Activated naive CD4-positive, alpha-beta T cell treated with anti-CD3 and anti-CD28 coated beads, Interleukin-2, amount 50 U/mL, for 72 hours (primary cell): Measurements from ENCODE around the gene VAV2. TPM values are rescaled to one million over a fixed set of nuclear protein-coding genes. Genes with fewer than 3 reads are reported as not detected.
A peak's percentile ranks its signal among the peaks of the same experiment; 100 is the strongest.

Experiments used
- ATAC-seq, 2 donors: fragments of 150-1000 bp; cut with Tn5 transposase; 2 replicates each; pipeline ENCODE4 v1.10.0; 2021; ENCODE audit warnings: mild to moderate bottlenecking in 2 of 2, moderate library complexity in 2 of 2
- DNase-seq, 2 donors: peaks; one replicate each; pipeline ENCODE4 v3.0.0; 2021 to 2022; ENCODE audit warnings: low spot score in 2 of 2
- H3K27ac Mint-ChIP-seq, 2 donors: one replicate each; pipeline ENCODE4 v1.8.0; 2022; ENCODE audit warnings: mild to moderate bottlenecking in 2 of 2, mixed read lengths in 2 of 2
- H3K36me3 Mint-ChIP-seq, 2 donors: one replicate each; pipeline ENCODE4 v1.8.0; 2022; ENCODE audit warnings: mixed read lengths in 2 of 2
- H3K9me3 Mint-ChIP-seq, 2 donors: one replicate each; pipeline ENCODE4 v1.8.0; 2022; ENCODE audit warnings: mixed read lengths in 2 of 2
- total RNA-seq, 2 donors: library from RNA; stranded (reverse); gene quantifications; one replicate each; pipeline ENCODE4 v1.2.3, GENCODE V29; 2022

Gene VAV2
- total RNA-seq, 2 donors from 2014 or later: 7.5 to 9.1 TPM

DNA sequence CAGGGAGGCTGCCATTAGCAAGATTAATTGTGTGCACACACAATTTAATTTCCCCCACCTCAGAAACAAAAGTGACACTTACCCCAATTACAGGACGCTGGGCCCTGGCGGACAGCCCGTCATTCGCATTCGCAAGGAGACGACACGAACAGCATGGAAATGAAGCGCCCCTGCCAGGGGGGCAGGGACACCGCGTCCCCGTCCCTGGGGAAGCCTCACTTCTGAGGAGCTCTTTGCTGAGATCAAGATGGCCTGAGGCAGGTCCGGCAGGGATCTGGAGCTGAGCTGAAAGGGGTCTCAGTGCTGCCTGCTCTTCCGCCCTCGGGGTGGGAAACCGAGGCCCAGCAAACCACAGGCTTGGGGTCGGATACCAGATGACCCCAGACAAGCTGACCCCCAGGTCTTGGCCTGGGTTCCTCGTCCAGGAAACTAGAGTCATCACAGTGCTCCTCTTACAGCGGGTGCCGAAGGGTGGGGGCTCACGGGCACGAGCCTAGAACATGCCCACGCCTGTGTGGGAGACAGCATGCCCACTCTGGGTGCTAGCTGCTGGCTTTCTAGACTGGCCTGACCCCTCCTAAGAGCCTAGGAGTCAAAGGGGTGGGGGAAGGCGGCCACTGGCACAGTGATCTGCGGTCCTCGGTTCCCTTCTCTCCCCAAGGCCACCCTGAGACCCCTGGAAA lies 103.2 kb downstream of the VAV2 start:
- Mint-ChIP-seq H3K36me3 (no peaks in the 10 kb centered on the region), H3K9me3 (no peaks in the 10 kb centered on the region), H3K27ac (peak overlapping the region in 1 of 2 donors; percentile 59)
- DNase-seq: no peak
- ATAC-seq: no peak

DNA sequence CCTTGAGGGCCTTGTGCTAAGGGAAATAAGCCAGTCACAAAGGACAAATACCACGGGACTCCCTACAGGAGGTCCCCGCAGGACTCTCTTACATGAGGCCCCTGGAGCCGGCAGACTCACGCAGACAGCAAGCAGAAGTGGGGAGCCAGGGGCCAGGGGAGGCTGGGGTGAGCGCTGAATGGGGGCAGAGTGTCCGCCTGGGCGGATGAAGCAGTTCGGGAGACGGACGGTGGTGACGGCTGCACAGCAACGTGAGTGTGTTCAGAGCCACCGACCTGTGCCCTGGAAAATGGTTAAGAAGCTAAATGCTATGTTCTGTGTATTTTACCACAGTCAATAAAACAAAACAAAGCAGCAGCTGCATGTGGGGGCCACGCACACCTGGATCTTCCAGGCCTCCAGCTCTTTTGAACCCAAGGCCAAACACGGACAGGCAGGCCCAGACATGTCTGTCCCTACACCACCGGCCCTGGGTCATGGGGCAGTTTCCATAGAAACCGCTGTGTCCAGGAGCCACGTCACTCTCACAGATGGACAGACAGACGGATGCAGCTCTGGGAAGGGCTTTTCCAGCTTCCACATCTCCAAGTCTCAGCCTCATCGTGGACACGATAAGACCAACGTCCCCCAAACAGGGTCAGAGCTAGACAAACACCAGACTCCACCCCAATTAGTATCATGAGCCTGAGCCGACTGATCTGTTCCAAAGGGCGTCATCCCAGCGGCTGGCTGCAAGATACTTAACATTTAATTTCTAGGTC lies 103.9 kb downstream of the VAV2 start:
- DNase-seq (no peak), ATAC-seq (no peak)
- no peaks in the 10 kb centered on the region for H3K36me3 Mint-ChIP-seq
- peak overlapping the region in 1 of 2 donors; percentile 59 for H3K27ac Mint-ChIP-seq
- H3K9me3 Mint-ChIP-seq: no peaks in the 10 kb centered on the region

DNA sequence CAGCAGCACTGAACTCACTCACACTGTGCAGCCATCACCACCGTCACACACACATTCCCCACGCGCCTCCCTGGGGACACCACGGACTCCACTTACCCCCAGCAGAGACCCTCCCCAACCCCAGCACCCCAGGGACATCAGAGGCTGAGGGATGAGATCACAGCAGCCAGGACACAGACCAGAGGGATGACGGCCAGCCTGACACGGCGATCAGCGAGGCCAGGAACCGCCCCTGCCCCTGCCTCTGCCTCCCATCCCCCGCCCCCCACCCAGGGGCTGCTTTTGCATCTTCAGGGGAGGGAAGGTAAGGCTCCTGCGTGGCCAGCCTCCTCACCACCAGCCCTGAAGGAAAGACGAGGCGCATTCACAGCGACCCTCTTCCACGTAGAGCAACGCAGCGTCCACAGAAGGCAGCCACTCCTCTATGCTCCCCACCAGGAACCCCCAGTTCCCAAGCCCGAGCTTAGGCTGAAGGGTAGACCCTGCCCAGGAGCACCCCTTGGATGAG lies 104.5 kb downstream of the VAV2 start:
- ATAC-seq: no peak
- DNase-seq: no peak
- H3K36me3 Mint-ChIP-seq: no peaks in the 10 kb centered on the region
- peak overlapping the region in 1 of 2 donors; percentile 59 for H3K27ac Mint-ChIP-seq
- no peaks in the 10 kb centered on the region for H3K9me3 Mint-ChIP-seq

DNA sequence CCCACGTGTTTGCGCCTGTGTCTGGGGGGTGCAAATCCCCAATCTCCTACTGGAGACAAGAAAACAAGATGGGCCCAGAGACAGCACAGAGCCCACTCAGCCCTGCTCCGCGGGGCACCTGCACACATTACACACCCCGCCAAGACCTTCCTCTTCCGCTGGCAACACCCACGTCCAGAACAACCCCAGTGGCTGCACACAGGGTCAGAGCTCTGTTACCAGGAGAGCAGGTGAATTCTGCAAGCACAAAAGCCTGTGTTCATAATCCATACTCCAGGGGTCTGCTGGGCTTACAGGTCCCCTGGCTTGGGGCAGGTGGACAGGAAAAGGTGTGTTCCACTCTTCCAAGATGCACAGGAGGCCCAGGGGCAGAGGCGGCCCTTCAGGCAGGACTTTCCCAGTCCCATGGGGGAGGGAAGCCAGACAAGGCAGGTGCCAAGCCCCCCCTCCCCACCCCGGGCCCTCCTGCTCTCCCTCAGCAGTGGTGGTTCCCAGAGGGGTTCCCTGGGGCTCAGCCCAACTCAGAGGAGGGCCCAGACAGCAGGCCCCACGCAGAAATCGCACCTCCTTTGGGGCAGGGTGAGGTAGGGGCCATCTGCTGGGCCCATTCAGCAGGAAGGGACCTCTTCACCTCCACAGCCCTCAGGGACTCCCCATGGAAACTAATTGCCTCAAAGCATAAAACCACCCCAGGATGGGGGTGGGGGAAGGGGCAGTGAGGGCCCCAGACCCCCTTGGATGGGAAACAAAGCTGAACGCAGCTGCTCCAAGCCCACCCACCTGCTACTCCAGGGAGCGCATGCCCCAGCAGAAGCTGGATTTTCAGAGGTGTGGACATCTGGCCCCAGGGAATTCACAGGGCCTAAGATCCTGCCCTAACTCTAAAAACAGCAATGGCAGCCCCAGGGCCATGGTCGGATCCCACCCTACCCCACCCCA lies 105.3 kb downstream of the VAV2 start:
- H3K36me3 Mint-ChIP-seq: no peaks in the 10 kb centered on the region
- no peak overlapping the region for H3K27ac Mint-ChIP-seq
- no peak for DNase-seq
- no peak for ATAC-seq
- H3K9me3 Mint-ChIP-seq: no peaks in the 10 kb centered on the region

DNA sequence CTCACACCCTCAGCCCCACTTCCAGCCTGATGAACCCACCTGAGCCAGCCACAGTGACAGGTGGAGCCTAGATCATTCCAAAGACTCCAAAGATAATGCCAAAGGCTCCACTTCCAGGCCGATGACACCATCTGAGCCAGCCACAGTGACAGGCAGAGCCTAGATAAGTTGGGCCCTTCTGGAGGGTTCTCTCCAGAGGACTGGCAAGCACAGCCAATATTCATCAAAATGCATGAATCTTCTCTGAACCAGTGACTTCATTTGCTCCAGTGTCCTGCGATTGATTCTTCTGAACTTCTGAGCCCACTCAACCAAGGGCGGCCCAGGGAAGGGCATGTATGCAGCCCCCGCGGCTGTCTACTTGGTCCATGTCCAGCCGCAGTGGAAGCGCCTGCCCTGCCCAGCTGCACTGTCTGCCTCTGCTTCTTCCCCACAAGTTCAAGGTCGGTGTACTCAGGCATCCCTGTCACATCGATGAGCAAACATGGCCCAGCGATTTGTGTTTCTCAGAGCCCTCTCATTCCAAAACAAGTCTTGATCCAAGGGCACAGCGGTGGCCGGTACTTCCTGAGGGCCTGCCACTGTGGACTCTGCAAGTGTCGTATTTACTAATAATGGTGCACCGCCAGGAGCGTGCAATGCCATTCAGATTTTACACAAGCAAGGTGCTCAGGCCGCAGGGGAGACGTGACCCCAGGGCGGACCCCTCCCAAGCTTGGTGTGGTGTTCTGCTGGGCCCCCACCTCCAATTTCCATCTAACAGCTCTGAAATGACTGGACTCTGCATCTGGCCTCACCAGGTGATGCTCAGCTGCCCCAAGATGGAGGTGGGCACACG lies 107.0 kb downstream of the VAV2 start:
- Mint-ChIP-seq H3K9me3 (no peaks in the 10 kb centered on the region), H3K27ac (no peak overlapping the region), H3K36me3 (no peaks in the 10 kb centered on the region)
- DNase-seq: no peak
- ATAC-seq: no peak

DNA sequence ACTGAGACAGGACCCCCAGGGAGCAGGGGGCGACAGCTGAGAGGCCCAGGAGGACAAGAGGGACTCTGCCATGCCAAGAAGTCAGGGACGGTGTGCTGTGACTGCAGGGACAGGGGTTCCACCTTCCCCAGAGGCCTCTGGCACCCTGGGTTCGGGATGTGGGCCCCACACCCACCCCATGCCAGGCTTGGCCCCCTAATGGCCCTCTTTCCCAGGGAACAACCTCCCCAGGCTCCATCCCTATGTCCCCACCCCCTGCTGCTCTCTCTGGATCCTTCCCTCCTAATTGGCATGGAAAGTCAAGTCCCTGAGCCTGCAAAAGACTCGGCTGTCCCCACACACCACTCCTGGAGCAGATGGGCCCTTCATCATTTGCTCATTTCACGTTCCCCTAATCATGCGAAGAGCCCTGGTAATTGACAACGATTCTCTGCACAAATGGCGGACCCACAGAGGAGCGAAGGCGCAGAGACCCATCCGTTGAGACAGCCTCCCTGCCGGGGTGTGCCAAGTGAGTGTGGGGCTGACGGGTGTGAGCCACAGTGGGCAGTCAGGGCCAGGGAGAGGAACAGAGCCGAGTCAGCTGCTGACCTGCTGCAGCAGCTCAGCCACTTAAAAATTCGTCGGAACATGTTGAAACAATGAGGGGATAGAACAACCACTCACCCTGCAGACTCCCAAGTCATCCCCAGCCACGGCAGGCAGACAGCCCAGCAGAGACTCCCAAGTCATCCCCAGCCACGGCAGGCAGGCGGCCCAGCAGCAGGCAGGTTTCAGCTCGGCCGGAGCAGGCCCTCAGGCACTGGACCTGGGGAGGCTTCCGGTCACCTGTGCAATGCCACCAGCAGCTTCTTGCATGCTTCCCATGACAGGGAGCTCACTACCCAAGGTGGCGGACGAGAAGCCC lies 109.0 kb downstream of the VAV2 start:
- DNase-seq (no peak), ATAC-seq (no peak)
- Mint-ChIP-seq H3K9me3 (no peaks in the 10 kb centered on the region), H3K36me3 (no peaks in the 10 kb centered on the region), H3K27ac (no peak overlapping the region)

DNA sequence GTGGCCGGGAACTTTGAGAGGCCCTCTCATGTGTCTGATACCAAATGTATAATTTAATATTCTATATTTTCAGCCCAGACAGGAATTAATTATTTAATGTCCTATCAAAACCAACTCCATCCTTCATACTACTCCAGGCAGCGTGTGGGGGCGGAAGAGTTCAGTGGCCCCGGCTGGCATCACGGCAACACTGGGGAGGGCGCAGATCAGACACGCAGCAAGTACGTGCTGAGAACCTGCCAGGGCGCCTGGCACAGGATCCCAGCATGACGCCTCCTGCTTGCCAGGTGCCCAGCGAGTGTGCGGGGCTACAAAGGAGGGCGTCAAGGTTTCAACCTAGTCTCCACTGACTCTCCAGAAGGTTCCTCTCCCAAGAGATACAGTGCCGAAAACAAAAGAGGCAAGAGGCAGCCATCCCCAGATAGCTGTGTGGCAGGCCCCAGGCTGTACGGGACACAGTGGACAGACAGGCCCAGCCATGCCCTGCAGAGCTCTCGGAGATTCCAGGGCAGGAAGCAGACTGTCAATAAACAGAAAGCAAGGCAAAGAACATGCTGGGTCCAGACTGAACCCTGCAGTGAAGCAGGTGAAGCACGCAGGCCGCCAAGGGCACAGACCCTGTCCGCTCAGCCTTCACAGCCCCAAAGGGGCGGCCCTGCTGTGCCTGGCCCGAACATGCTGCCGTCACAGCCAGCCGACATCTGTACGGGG lies 110.3 kb downstream of the VAV2 start:
- H3K36me3 Mint-ChIP-seq: no peaks in the 10 kb centered on the region
- ATAC-seq (no peak), DNase-seq (no peak)
- no peaks in the 10 kb centered on the region for H3K9me3 Mint-ChIP-seq
- H3K27ac Mint-ChIP-seq: peak overlapping the region; percentile 50 to 79

DNA sequence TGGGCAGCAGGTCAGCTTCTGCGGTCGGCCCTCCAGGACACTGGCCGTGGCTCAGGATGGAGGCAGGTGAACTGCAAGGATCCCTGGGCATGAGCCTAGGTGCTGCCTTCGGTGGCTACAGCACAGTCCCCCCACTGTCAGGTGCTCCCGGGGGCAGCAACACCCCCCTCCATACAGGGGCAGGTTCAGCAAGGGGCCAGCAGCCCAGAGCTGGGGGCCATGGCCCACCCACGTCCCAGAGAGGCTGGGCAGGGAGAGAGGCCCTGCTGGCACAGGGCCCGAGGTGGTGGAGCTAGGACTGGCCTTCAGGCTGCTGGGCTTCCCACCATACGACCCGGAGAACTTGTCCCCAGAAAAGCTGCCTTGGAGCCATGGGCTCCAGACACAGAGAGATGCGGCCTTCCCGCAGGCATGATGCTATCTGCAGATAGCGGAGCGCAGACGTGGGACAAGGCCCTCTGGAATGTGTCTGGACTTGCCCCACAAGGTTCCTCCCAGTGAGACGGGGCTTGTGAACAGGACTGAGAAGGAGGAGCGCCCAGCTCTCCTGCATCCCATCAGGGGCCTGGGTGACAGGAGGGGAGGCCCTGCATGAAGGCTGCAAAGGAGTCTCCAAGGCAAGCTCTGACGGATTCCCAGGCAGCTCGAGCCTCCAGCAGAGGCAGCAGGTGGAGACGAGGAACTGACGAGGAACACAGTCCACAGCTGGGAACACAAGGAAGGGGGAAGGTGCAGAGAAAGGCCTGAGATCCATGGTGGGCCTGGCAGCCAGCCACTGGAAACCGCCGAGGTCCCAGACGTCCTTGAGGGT lies 111.1 kb downstream of the VAV2 start:
- ATAC-seq (no peak), DNase-seq (no peak)
- peak overlapping the region; percentile 50 to 79 for H3K27ac Mint-ChIP-seq
- no peaks in the 10 kb centered on the region for H3K36me3 Mint-ChIP-seq
- no peaks in the 10 kb centered on the region for H3K9me3 Mint-ChIP-seq

DNA sequence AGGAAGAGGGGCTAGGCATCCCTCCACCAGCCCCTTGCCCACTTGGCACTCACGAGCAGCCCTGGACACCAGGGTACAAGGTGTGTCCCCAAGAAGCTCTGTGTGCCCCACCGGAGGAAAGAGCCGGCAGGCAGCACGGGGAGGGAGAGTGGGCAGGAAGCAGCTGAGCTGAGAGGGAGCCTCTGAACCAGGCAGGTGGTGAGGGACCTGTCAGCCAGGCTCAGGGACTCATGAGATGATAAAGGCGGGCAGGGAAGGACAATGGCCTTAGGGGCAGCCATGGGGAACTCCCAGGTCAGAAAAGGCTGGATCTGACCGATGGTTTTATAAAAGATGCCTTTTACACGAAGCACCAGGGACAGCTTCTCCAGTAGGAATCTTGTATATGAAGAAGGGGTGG lies 112.0 kb downstream of the VAV2 start:
- Mint-ChIP-seq H3K36me3 (no peaks in the 10 kb centered on the region), H3K27ac (peak overlapping the region in 1 of 2 donors; percentile 79), H3K9me3 (no peaks in the 10 kb centered on the region)
- DNase-seq (no peak), ATAC-seq (no peak)

DNA sequence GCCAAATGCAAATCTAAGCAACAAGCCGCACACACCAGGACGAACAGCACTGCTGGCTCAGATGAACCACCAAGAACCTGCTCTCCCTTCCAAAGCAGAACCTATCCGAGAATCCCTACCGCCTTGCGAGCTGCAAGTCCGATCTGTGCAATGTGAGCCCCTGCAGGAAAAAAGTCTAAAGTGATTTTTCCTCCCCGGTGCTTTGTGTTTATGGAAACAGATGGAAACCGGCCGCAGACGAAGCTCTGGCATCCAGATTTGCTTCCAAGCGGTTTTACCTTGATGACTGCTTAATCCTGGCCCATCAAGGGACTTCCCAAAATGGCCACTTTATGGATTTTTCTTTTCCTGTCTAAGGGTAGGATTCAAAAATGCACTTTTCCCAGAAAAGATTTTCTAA lies 112.5 kb downstream of the VAV2 start:
- Mint-ChIP-seq H3K9me3 (no peaks in the 10 kb centered on the region), H3K36me3 (no peaks in the 10 kb centered on the region), H3K27ac (peak overlapping the region in 1 of 2 donors; percentile 79)
- DNase-seq: no peak
- no peak for ATAC-seq

DNA sequence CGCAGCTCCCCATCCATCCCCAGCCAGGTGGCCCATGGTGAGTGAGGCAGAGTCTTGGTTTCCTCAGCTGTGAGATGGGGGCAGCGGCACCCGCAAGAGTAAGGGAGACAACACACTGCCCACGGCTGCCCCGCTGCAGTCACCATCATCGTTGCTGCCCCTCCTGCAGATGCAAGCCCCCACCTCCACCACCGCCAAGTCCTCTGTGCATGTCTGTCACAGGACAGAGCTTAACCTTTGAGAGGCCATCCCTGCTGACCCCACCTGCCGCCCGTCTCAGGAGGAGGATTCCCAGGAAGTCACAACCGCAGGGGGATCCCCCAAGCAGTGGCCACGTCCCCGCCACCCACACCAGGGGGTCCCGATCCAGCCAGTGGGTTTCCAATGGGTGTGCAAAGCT lies 113.7 kb downstream of the VAV2 start:
- ATAC-seq (no peak), DNase-seq (no peak)
- Mint-ChIP-seq H3K36me3 (no peaks in the 10 kb centered on the region), H3K27ac (no peak overlapping the region), H3K9me3 (no peaks in the 10 kb centered on the region)

DNA sequence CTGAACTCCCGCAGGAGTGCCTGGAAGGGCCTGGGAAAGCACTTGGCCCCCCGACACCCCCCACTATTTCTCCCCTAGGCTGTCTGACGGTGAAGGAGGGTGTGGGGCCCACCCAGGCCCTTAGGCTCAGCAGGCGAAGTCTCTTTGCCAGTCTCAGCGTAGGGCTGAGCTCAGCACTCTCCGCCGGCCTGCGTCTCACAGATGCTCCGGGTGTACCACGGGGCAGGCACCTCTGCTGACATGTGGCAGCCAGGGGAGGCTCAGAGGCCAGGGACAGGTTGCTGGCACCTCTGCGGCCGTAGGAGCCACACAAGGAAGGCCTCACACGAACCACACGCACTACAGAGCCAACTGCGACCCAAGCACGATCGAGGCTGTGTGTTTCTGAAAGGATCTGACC lies 114.2 kb downstream of the VAV2 start:
- Mint-ChIP-seq H3K36me3 (no peaks in the 10 kb centered on the region), H3K27ac (no peak overlapping the region), H3K9me3 (no peaks in the 10 kb centered on the region)
- ATAC-seq: no peak
- DNase-seq: no peak

DNA sequence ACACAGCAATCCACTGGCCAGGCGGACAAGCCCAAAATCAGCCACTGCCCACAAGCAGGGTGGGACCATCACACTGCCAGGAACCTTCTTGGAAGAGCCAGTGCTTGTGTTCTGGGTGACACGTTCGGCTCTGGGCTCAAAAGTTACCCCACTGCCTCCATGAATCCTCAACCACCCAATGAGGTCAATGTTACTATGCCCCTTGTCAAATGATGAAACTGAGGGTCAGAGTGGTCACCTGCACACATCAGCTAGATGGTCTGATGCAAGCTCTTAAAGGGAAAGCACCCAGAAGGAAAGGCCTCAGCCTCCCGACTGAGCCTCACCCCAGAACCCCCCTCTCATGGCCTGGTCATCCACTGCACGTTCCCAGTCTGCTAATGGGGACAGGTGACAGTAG lies 114.8 kb downstream of the VAV2 start:
- no peaks in the 10 kb centered on the region for H3K36me3 Mint-ChIP-seq
- no peaks in the 10 kb centered on the region for H3K9me3 Mint-ChIP-seq
- ATAC-seq (no peak), DNase-seq (no peak)
- no peak overlapping the region for H3K27ac Mint-ChIP-seq

DNA sequence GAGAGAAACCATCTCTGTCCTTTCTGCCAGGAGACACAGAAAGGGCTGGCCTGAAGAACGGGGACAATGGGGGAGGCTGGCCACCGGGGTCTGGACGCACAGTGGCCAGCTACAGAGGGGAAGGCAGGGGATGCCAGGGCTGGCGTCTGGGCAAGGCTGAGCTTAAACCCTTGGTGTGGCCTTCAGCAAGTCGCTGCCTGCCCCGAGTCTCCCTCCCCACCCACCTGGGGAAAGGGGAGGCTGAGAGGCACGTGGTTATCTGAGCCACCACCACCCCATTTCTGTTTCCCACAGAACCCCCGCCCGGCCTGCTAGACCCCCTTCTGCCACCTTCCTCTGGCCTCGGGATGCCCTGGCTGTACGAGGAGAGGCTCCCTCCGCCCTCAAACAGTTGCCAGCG lies 115.3 kb downstream of the VAV2 start:
- ATAC-seq (no peak), DNase-seq (no peak)
- no peaks in the 10 kb centered on the region for H3K9me3 Mint-ChIP-seq
- H3K36me3 Mint-ChIP-seq: no peaks in the 10 kb centered on the region
- H3K27ac Mint-ChIP-seq: no peak overlapping the region
